COLO668 (cell line): Measurements from ENCODE around the gene POLE3.
"Not testable (repeated sequence)": the region's sequence is repeated elsewhere in the genome, so short reads cannot be mapped to it uniquely, and the experiment has no call there.

ENCODE experiments used
- DNase-seq: peaks from one replicate; lab custom pipeline; 2025; ENCODE audit not compliant: unreplicated experiment; lab: John Stamatoyannopoulos, UW

The POLE3 gene

DNA sequence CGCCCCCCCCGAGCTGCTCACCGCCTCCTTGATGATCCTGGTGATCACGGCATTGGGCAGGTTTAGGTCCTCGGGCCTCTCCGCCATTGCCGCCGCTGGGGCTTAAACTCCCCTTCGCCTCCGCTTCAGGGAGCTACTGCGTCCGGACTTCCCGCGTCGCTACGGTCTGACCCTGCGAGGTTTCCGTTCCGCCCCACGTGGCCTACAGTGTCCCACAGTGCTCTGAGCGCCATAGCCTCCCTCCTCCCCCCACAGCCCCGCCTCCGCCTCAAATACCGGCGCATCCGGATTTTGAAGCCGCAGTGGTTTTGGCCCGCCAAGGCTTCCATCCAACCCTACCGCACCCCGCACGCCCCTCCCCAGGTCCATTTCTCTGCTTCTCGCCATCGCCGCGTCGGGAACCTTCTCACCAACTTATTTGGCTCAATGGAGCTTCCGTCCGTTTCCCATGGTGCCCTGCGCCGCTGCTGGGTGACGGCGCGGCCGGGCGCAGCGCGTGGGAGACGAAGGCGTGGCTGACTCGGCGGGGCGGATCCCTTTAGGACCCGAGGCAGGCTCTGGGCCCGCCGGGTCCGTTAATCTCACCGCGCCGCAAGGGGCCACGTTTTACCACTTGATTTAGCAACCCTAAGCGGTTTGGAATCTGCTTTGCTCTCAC is at the start of gene POLE3, which contains the start of gene C9orf43:
Gene POLE3 (minus strand): TSS at position 469 of the 658 bp plus-strand sequence. CDS start 382 bp downstream, at position 87.
Gene C9orf43 (plus strand): TSS at position 541 of the 658 bp plus-strand sequence. CDS start 2,747 bp downstream, outside the sequence.
- peak; percentile 97 for DNase-seq

GRCh38 chr9:113456235-113456634 is 45.8 kb upstream of the POLE3 start:
- DNase-seq: no peak

DNA sequence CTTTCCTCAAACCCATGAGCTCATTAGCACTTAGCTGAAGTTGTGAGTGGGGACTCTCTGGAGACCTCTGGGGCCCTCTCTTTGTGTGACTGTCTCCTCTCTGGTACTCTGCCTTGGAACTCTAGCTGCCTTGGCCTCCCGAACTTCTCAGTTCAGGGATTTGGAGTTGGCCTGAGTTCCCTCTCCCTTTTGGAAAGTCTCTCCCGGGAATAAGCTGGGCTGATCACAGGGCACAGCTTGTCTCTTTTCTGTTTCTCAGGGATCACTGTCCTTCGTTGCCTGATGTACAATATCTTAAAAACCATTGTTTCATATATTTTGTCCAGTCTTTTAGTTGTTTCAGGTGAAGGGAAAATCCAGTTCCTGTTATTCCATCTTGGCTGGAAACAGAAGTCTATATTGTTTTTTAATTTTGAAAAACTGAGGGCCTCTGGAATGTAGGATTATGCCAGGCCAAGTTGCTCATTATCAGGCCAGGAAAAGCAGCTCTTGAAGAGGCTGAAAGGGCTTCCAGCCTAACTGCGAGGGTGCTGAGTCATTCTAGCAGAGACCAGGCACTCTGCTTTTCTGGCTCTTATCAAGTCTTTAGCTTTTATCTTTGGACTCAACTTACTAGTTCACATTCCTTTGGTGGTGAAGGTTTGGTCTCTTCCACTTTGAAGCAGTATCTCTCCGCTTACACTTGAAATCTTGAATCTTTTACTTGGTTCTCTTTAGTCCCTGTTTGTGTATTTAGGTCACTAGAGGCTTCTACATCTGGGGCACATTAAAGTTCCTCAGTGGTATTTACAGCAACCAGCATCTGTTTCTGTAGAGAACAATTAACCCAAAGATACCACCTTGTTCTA is 44.7 kb upstream of the POLE3 start:
- no peak for DNase-seq

DNA sequence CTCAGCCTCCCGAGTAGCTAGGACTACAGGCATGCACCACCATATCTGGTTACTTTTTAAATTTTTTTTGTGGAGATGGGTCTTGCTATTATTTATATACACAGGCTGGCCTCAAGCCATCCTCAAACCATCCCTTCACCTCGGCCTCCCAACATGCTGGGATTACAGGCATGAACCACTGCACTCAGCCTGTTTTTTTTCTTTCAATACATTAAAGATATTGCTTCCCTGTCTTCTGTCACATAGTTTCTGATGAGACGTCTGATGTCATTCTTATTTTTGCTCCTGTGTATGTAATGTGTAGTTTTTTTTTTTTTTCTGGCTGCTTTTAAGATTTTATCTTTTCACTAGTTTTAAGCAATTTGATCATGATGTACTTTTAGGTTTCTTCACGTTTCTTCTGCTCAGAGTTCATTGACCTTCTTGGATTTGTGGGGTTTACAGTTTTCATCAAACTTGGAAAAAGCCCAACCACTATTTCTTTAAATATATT is 41.7 kb upstream of the POLE3 start:
- DNase-seq: no peak

DNA sequence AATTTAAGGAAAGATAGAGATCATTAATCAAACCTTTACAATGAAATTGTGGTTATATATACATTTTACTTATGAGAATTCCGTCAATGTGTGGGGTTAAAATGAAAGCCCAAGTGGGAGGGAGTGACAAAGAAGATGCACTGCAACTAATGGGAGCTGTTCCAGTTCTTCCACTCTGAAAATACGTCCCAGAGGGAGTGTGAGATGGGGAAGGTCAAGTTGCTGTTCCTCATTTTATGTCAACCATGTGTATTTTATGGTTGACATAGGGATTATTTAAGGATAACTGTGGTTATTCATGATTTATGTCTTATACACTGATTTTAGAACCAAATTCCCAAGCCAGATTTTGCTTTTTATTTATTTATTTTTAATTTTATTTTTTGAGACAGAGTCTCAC is 38.9 kb upstream of the POLE3 start:
- DNase-seq: no peak

- no peak for DNase-seq
These were observed 35.9 kb upstream of the POLE3 start for GRCh38 chr9:113446323-113446740.

DNA sequence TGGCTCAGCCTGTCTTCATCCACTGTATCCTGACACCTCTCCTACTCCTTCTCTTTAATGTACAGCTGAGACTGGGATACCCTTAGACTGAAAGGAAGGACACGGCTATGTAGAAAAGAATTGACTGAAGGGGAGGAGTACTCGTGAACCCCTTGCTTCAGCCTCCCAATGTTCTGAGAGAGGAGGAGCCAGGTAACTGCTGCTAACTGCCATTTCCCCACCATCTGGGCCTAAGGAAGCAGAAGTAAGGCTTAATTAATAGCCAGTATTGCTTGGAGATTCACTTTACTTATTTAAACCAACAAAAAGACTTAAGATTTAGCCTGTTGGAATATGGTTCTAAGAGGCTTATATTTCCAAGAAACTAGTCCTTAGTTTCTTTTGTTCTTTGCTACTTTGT is 34.3 kb upstream of the POLE3 start:
- DNase-seq: no peak

DNA sequence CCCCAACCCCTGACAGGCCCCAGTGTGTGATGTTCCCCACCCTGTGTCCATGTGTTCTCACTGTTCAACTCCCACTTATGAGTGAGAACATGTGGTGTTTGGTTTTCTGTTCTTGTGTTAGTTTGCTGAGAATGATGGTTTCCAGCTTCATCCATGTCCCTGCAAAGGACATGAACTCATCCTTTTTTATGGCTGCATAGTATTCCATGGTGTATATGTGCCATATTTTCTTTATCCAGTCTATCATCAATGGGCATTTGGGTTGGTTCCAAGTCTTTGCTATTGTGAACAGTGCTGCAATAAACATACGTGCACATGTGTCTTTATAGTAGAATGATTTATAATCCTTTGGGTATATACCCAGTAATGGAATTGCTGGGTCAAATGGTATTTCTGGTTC is 27.2 kb upstream of the POLE3 start:
- DNase-seq: not testable (repeated sequence)

- no peak for DNase-seq
These were observed 26.4 kb upstream of the POLE3 start for GRCh38 chr9:113436728-113437515.

DNA sequence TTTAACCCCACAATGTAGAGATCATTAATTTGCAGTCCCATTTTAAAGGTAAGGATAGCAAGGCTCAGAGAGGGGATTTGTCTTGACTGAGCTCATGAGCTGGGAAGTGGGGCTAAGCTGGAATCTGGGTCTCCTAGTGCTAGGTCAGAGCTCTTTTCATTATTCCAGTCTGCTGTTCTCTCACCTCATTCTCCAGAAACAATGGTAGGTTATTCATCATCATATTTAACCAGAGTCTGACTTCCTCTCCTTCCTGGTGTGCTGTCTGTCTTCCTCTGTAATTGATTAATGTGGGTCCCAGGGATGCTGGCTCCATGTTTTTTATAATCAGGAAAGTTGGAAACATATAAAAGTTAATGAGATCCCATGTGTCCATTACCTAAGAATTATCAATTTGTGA is 20.7 kb upstream of the POLE3 start:
- DNase-seq: no peak

- no peak for DNase-seq
These were observed 17.7 kb upstream of the POLE3 start for GRCh38 chr9:113428062-113428615.

DNA sequence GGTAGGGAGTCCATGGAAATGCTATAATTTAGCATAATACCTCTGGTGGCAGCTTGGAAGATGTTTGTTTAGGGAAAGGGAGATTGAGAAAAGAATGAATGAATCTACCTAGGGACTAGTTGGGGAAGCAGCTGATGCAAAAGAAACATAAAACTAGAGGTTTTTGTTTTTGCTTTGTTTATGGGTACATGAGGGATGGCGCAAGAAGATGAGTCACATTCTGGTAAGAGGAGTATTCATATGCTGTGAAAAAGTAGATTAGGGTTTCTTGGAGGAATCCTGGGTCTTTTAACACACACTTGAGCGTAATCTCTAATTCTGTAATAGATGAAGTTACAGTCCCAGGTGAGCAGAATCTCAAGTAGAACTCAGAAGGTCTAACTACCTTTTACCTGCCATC is 17.2 kb upstream of the POLE3 start:
- no peak for DNase-seq

- DNase-seq: no peak
These were observed 16.2 kb upstream of the POLE3 start for GRCh38 chr9:113426701-113427100.

DNA sequence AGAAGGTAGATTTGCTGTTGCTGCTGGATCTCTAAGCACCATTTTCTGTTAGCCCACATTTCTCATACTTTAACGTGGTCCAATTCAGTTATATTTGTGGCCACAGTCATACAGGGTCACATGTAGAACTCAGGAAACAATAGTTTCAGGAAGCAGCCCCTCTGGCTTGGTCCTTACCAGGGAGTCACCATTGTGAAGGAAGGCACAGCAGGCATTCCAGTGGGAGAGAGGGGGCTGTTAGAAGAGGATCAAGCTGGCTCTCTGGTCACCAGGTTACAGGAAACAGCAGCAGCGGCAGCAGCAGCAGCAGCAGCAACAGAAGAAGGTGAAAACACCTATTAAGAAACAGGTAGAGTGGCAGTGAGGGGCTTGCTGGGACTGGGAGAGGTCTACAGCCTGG is 14.6 kb upstream of the POLE3 start:
- DNase-seq: no peak

DNA sequence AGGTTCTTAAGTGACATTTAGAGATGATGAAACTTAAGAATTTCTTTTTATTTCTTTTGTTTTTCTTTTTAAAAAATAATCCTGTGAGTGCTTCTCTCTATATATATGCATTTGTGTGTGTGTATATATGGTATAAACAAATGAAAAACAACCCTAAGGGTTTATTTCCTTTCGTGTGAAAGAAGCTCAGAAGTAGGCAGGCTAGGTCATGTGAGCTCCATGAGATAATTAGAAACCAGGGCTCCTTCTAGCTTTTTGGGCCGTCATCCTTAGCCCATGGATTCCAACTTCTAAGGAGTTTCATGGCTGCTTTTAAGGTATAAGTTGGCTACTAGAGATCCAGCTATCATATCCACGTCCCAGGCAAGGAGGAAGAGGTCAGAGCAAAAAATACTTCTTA is 11.3 kb upstream of the POLE3 start:
- DNase-seq: no peak

- no peak for DNase-seq
These were observed 6.9 kb upstream of the POLE3 start for GRCh38 chr9:113417370-113417769.

- DNase-seq: no peak
These were observed 5.8 kb upstream of the POLE3 start for GRCh38 chr9:113416149-113416721.

- no peak for DNase-seq
These were observed 630 bp downstream of the POLE3 start for GRCh38 chr9:113409883-113410206.

DNA sequence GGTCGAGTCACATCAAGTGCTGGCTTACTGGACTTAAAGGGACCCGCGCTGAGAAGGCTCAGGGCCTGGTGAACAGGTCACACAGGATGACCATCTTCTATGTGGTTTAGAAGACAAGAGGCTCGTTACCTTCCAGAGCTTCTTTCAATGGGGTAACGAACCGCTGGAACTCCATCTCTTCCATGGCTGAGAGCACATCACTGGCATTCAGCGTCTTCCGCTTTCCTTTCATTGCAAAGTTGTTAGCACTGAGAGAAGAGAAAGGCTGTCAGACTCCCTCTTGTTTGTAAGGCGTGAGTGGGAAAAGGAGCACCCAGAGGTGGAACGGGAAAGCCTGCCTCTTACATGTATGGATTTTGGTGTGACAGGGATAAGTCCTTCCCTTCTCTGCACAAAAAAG is 994 bp downstream of the POLE3 start:
- DNase-seq: no peak

DNA sequence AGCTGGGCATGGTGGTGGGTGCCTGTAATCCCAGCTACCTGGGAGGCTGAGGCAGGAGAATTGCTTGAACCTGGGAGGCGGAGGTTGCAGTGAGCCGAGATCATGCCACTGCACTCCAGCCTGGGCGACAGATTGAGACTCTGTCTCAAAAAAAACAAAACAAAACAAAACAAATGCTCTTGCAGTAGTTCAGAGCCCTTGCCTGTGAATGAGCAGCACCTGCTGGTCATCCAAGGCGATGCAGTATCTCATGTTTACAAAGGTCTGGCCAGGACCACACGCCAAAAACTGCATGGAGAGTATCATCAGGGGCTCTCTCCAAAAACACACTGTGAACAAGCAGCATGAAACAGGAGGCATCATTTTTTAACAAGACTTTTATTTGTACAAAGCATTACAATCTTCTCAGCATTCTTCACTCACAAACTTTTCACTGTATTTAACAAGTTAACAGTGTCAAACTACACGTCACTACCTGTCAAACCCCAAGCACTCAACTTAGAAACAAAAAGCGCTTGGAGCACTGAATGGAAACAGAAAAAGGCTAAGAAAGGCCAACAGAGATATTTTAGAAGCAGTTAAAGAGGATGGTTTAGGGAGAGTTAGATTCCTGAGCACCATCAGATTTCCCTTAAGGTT is 3.5 kb downstream of the POLE3 start:
- peak; percentile 35 for DNase-seq
